Measurements from ENCODE around the gene SEPTIN10.

- no peak for TF ChIP-seq CTCF (IDR thresholded peaks at IDR 0.05)
- no peak for TF ChIP-seq ZFX (IDR thresholded peaks at IDR 0.05; ENCODE audit: borderline replicate concordance)
Measured at GRCh38 chr2:109497911-109498870, 115.6 kb downstream of the SEPTIN10 start.

Measured in 22Rv1 (cell line).